ENCODE results near the gene SLC22A6. TPM values are rescaled to one million over a fixed set of nuclear protein-coding genes. Genes with fewer than 3 reads are reported as not detected.

The SLC22A6 gene
- not detected in 2 replicates for total RNA-seq
- polyA plus RNA-seq = not detected in 2 replicates

DNA sequence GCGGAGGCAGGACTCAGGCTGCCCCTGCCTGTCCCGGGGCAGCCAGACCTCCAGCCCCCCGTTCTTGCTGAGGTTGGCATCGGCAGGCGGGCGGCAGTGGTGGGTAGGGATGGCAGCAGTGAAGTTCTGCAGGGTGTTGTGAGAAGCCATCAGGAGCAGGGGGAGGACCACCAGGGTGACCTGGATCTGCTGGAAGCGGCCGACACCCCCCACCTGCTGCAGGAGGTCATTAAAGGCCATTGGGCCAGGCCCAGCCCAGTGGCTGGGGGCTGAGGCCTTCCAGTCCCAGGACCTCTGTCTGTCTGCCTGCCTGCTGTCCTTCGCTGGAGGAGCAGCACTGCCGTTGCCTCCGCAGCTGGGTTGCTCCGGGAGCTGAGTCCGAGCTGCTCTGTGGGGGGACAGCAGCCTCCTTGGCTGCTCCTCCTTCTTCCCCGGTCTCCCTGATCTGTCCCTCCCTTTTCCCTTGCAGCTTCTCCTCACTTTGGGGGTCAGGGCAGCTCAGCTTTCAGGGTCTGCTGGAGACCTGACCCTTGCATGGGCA, at the start of gene SLC22A6:
Gene SLC22A6 (minus strand): TSS at position 517 of the 541 bp plus-strand sequence. CDS start 277 bp downstream, at position 240.
- TF ChIP-seq CTCF (IDR thresholded peaks at IDR 0.05; ENCODE audit: low read depth, low read length) = no peak
- Histone ChIP-seq H3K36me3 (no peaks in the 10 kb centered on the region), H3K27ac (no peak within 1 kb of the TSS), H3K9me3 (ENCODE audit: low read depth) (no peaks in the 10 kb centered on the region), H3K4me3 (no peak within 1 kb of the TSS), H3K4me1 (ENCODE audit: low read depth) (no peaks in the 10 kb centered on the region), H3K27me3 (no peaks in the 10 kb centered on the region)
- DNase-seq (ENCODE audit: low read depth in 1 of 2, low spot score in 1 of 2) = no peak

DNA sequence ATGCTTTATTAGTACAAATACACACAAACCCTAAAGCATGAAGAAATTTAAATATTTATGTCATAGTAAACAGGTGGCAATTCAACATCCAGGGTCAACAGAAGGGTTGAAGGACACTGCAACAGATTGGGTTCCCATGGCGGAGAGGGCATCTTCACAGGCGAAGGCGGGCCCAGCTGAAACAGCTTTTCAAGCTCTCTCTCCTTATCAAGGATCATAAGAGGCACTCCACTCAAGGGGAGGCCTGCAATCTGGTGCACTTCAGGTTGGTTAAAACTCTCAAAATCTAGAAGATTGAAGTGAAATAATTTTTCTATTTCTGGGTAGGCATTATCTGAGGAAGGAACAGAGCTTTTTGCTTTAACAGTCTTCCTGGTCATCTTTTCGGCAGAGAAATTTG, 47.7 kb upstream of the SLC22A6 start:
- no peaks in the 10 kb centered on the region for H3K4me1 ChIP-seq (ENCODE audit: low read depth)
- no peaks in the 10 kb centered on the region for H3K36me3 ChIP-seq
- no peaks in the 10 kb centered on the region for H3K9me3 ChIP-seq (ENCODE audit: low read depth)
- no peak overlapping the region for H3K27ac ChIP-seq
- DNase-seq (ENCODE audit: low read depth in 1 of 2, low spot score in 1 of 2) = no peak
- H3K27me3 ChIP-seq = no peaks in the 10 kb centered on the region
- no peak for TF ChIP-seq CTCF (IDR thresholded peaks at IDR 0.05; ENCODE audit: low read depth, low read length)
- H3K4me3 ChIP-seq = no peak overlapping the region

DNA sequence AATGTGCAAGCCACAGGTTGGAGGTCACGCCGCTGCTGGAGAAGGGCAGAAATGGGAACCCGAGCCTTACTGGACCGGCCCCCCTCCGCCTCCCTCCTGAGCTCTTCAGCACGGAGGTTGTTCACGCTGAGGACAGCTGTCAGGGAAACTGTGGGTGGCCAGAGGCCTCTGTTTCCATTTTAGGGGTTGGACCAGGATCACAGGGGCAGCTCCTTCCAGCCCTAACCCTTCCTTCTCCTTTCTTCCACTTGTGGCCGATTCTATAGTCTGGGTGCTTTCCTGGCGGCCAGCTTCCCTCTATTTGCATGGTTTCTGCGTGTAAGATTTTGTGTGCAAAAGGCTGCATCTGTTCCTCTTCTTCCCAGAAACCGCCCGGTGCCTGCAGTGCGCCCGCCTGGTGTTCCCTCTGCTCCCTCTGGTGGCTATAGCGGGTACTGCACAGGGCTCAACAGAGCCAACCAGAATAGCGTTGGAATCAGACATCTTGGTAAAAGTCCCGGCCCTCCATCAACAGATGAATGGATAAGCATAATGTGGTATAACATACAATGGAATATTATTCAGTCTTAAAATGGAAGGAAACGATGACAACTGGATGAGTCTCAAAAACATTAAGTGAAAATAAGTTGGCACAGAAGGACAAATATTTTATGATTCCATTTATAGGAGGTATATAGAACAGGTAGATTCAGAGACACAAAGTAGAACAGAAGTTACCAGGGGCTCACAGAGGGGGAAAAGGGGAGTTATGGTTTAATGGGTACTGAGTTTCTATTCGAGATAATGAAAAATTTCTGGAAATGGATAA, 39.3 kb upstream of the SLC22A6 start:
- no peaks in the 10 kb centered on the region for H3K36me3 ChIP-seq
- H3K27ac ChIP-seq = no peak overlapping the region
- peaks cover 12% of the 10 kb centered on the region for H3K4me1 ChIP-seq (ENCODE audit: low read depth)
- peak; percentile 82 to 87 for DNase-seq (ENCODE audit: low read depth in 1 of 2, low spot score in 1 of 2)
- no peak overlapping the region for H3K4me3 ChIP-seq
- TF ChIP-seq CTCF (IDR thresholded peaks at IDR 0.05; ENCODE audit: low read depth, low read length) = peak; percentile 100
- H3K9me3 ChIP-seq (ENCODE audit: low read depth) = no peaks in the 10 kb centered on the region
- H3K27me3 ChIP-seq = no peaks in the 10 kb centered on the region

DNA sequence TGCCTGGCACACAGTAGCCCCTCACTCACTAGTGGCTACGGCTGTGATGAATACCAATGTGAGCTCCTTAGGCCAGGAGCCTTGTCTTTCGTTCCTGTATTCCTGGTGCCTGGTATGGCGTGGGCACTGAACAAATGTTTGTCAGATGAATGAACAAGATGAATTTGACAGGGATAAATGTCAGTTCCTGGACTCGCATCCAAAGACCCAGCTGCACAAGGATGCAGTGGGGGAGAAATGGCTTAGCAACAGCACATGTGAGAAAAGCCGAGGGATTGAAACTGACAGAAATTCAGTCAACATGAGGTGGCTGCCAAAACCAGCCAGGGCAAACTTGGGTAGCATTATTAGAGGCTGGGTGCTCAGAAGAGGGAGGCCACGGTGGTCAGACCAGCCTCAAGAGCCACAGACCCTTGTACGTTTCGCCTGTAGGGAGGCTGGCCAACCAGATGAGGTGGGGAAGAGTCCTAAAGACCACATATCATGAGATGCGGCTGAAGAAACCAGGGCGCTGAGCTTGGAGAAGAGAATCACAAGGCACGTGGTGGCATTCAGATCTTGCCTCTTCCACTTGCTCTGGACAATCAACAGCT, 38.6 kb upstream of the SLC22A6 start:
- DNase-seq (ENCODE audit: low read depth in 1 of 2, low spot score in 1 of 2) = no peak
- H3K27ac ChIP-seq = no peak overlapping the region
- no peaks in the 10 kb centered on the region for H3K27me3 ChIP-seq
- H3K4me3 ChIP-seq = no peak overlapping the region
- no peaks in the 10 kb centered on the region for H3K36me3 ChIP-seq
- H3K9me3 ChIP-seq (ENCODE audit: low read depth) = no peaks in the 10 kb centered on the region
- H3K4me1 ChIP-seq (ENCODE audit: low read depth) = peaks cover 12% of the 10 kb centered on the region
- TF ChIP-seq CTCF (IDR thresholded peaks at IDR 0.05; ENCODE audit: low read depth, low read length) = no peak

DNA sequence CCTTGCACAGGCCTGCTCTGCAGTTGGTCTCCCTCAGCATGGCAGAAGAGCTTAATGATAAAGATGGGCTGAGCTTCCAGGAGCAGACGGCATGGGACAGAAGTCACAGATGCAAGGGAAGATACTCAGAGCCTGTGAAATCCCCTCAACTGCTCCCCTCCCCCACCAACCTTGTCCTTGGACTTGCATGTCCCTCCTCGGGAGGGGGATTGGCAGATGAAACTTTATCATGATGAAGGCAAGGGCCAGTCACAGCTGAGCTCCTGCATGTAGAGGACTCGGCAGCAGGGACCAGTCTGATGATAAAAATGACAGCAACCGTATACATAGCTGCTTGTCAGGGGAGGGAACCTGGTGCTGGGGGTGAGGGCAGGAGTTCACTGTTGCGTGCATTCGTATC, 37.7 kb upstream of the SLC22A6 start:
- Histone ChIP-seq H3K4me1 (ENCODE audit: low read depth) (peaks cover 12% of the 10 kb centered on the region), H3K4me3 (no peak overlapping the region), H3K9me3 (ENCODE audit: low read depth) (no peaks in the 10 kb centered on the region), H3K27ac (no peak overlapping the region), H3K27me3 (no peaks in the 10 kb centered on the region), H3K36me3 (no peaks in the 10 kb centered on the region)
- TF ChIP-seq CTCF (IDR thresholded peaks at IDR 0.05; ENCODE audit: low read depth, low read length) = no peak
- DNase-seq (ENCODE audit: low read depth in 1 of 2, low spot score in 1 of 2) = no peak
